Measurements from ENCODE around the gene UBXN2A. TPM values are rescaled to one million over a fixed set of nuclear protein-coding genes. Genes with fewer than 3 reads are reported as not detected.

UBXN2A gene
- total and polyA plus RNA-seq, 10 of the 15 experiments (the other 5 are each of a cell fraction or from before 2014, with no cell fraction given): 3.7 to 23.5 (median 14.6) TPM

GRCh38 chr2:23953625-23954024 lies 13.4 kb downstream of the UBXN2A start:
- POLR2A ChIA-PET: no interaction called here

More at GRCh38 chr2:23953625-23954024, 13.4 kb downstream of the UBXN2A start:
- TF ChIP-seq TCF7 (IDR thresholded peaks at IDR 0.05; ENCODE audit: borderline replicate concordance) (no peak), ZNF274 (IDR thresholded peaks at IDR 0.05; ENCODE audit: insufficient read depth, insufficient read length) (no peak), YBX1 (IDR thresholded peaks at IDR 0.05) (no peak), NR2C2 (IDR thresholded peaks at IDR 0.05; ENCODE audit: borderline replicate concordance, control insufficient read depth, insufficient read length, low read depth) (no peak), KLF5 (IDR thresholded peaks at IDR 0.05; ENCODE audit: partially characterized antibody) (no peak), NFYB (IDR thresholded peaks at IDR 0.05; ENCODE audit: insufficient read depth, low read depth, low read length) (no peak), ATF7 (IDR thresholded peaks at IDR 0.05; ENCODE audit: low read depth) (no peak), BMI1 (IDR thresholded peaks at IDR 0.05; ENCODE audit: borderline replicate concordance) (no peak), JUND (IDR thresholded peaks at IDR 0.05; ENCODE audit: low read depth, low read length) (no peak), HDAC6 (IDR thresholded peaks at IDR 0.05; ENCODE audit: unreplicated experiment) (no peak), EZH2 (IDR thresholded peaks at IDR 0.05; ENCODE audit: borderline replicate concordance, control insufficient read depth, low read depth, low read length) (no peak), ZNF207 (IDR thresholded peaks at IDR 0.05; ENCODE audit: borderline replicate concordance) (no peak), ZZZ3 (IDR thresholded peaks at IDR 0.05; ENCODE audit: control insufficient read depth, insufficient read length, low read depth) (no peak), CEBPB (IDR thresholded peaks at IDR 0.05; ENCODE audit: borderline replicate concordance in 1 of 2, low read depth in 2 of 2, low read length in 2 of 2) (no peak), POU2F2 (IDR thresholded peaks at IDR 0.05; ENCODE audit: borderline replicate concordance, low read depth, low read length) (no peak), ETV6 (conservative IDR thresholded peaks at IDR 0.05 in 1 of 2, IDR thresholded peaks at IDR 0.05 in 1 of 2; ENCODE audit: borderline replicate concordance in 1 of 2, low read depth in 1 of 2) (no peak), ZBTB4 (CRISPR knock-in tag; IDR thresholded peaks at IDR 0.05) (no peak), EGR1 (IDR thresholded peaks at IDR 0.05; ENCODE audit: borderline replicate concordance in 1 of 2, low read depth in 2 of 2, low read length in 2 of 2) (no peak)
- TF ChIP-seq, protein P1, sequence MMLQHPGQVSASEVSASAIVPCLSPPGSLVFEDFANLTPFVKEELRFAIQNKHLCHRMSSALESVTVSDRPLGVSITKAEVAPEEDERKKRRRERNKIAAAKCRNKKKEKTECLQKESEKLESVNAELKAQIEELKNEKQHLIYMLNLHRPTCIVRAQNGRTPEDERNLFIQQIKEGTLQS (IDR thresholded peaks at IDR 0.05; ENCODE audit: borderline replicate concordance, extremely low read depth, low read depth, low read length): no peak
- TF ChIP-seq, protein P2, sequence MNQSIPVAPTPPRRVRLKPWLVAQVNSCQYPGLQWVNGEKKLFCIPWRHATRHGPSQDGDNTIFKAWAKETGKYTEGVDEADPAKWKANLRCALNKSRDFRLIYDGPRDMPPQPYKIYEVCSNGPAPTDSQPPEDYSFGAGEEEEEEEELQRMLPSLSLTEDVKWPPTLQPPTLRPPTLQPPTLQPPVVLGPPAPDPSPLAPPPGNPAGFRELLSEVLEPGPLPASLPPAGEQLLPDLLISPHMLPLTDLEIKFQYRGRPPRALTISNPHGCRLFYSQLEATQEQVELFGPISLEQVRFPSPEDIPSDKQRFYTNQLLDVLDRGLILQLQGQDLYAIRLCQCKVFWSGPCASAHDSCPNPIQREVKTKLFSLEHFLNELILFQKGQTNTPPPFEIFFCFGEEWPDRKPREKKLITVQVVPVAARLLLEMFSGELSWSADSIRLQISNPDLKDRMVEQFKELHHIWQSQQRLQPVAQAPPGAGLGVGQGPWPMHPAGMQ (IDR thresholded peaks at IDR 0.05; ENCODE audit: borderline replicate concordance): no peak
- H2AFZ ChIP-seq (ENCODE audit: control insufficient read depth, low read depth, low read length): no peak overlapping the region
- H3K4me3 ChIP-seq: no peak overlapping the region
- no peaks in the 10 kb centered on the region for H3K9me3 ChIP-seq (replicated peaks; ENCODE audit: control insufficient read depth, insufficient read depth, low read length)
- H3K27ac ChIP-seq (ENCODE audit: control insufficient read depth, insufficient read depth): no peak overlapping the region
- RAD21 ChIA-PET (ENCODE audit: unreplicated experiment): no interaction called here
- ATAC-seq: no peak
- H3K4me2 ChIP-seq (ENCODE audit: control insufficient read depth, insufficient read depth): no peak overlapping the region
- no peak overlapping the region for H3K9ac ChIP-seq (ENCODE audit: control insufficient read depth, insufficient read depth, low read length)
- H4K20me1 ChIP-seq (ENCODE audit: control insufficient read depth, insufficient read depth): no peaks in the 10 kb centered on the region
- H3K79me2 ChIP-seq (ENCODE audit: control insufficient read depth, insufficient read depth, low read length): peaks cover 25% of the 10 kb centered on the region
- no peaks in the 10 kb centered on the region for H3K4me1 ChIP-seq (ENCODE audit: control insufficient read depth, insufficient read depth, low read length)
- DNase-seq (ENCODE audit: low read depth, low spot score): no peak
- no peaks in the 10 kb centered on the region for H3K36me3 ChIP-seq (ENCODE audit: control insufficient read depth in 2 of 2, insufficient read depth in 2 of 2, low read length in 1 of 2)
- in situ Hi-C loops (cut with MboI): no loop called here
- SMC1A ChIA-PET (ENCODE audit: uncharacterized antibody, unreplicated experiment): interaction anchor here (0.6 to 1.2 kb wide), 2 partner anchors 20 to 26 kb away, joined by 3 read pairs; partner anchors contain the start of gene ATAD2B
- intact Hi-C loops (cut with micrococcal nuclease; ENCODE audit: unreplicated experiment): no loop called here
- no peak for FAIRE-seq
- H3K27me3 ChIP-seq (replicated peaks in 1 of 2; ENCODE audit: control insufficient read depth in 2 of 2, insufficient read depth in 2 of 2, low read length in 1 of 2): no peaks in the 10 kb centered on the region
- CTCF ChIA-PET: interaction anchor here (1.4 kb wide), 1 partner anchor 13 kb away, joined by 4 read pairs; the partner anchor contains the start of gene UBXN2A
- no TSS peak for BruUV-seq (replicated peaks)
